Measurements from ENCODE around the gene ZNF133. TPM values are rescaled to one million over a fixed set of nuclear protein-coding genes. Genes with fewer than 3 reads are reported as not detected.

The ZNF133 gene
- total RNA-seq, 1 donor: 19.5 TPM

- H3K4me3 ChIP-seq (ENCODE audit: insufficient read depth, low read length): no peak overlapping the region
- H2AFZ ChIP-seq (ENCODE audit: low read length): no peak overlapping the region
- no peak for DNase-seq (ENCODE audit: insufficient read length, low spot score, missing footprints)
- H3K79me2 ChIP-seq (ENCODE audit: insufficient read depth, low read length): peaks cover 14% of the 10 kb centered on the region
- H3K4me1 ChIP-seq (ENCODE audit: insufficient read depth, low read length): no peaks in the 10 kb centered on the region
- H3K4me2 ChIP-seq (ENCODE audit: insufficient read depth, low read length): no peak overlapping the region
- TF ChIP-seq CTCF (IDR thresholded peaks at IDR 0.05; ENCODE audit: extremely low read depth, low read depth, low read length): no peak
- no peaks in the 10 kb centered on the region for H4K20me1 ChIP-seq (ENCODE audit: insufficient read depth, low read length)
- H3K27me3 ChIP-seq (ENCODE audit: insufficient read depth, low read length): no peaks in the 10 kb centered on the region
- no peaks in the 10 kb centered on the region for H3K9me3 ChIP-seq (ENCODE audit: low read depth, low read length)
- H3K36me3 ChIP-seq (ENCODE audit: insufficient read depth, low read length): peaks cover 24% of the 10 kb centered on the region
- H3K27ac ChIP-seq (ENCODE audit: low read depth, low read length): no peak overlapping the region
Observed at GRCh38 chr20:18307301-18307700, 19.0 kb downstream of the ZNF133 start.

- H3K9me3 ChIP-seq (ENCODE audit: low read depth, low read length): no peaks in the 10 kb centered on the region
- DNase-seq (ENCODE audit: insufficient read length, low spot score, missing footprints): no peak
- no peaks in the 10 kb centered on the region for H4K20me1 ChIP-seq (ENCODE audit: insufficient read depth, low read length)
- no peak overlapping the region for H3K27ac ChIP-seq (ENCODE audit: low read depth, low read length)
- H3K27me3 ChIP-seq (ENCODE audit: insufficient read depth, low read length): no peaks in the 10 kb centered on the region
- no peak for TF ChIP-seq CTCF (IDR thresholded peaks at IDR 0.05; ENCODE audit: extremely low read depth, low read depth, low read length)
- peaks cover 5% of the 10 kb centered on the region for H3K79me2 ChIP-seq (ENCODE audit: insufficient read depth, low read length)
- peaks cover 30% of the 10 kb centered on the region for H3K36me3 ChIP-seq (ENCODE audit: insufficient read depth, low read length)
- peaks cover 8% of the 10 kb centered on the region for H3K4me1 ChIP-seq (ENCODE audit: insufficient read depth, low read length)
- no peak overlapping the region for H3K4me3 ChIP-seq (ENCODE audit: insufficient read depth, low read length)
- no peak overlapping the region for H2AFZ ChIP-seq (ENCODE audit: low read length)
- H3K4me2 ChIP-seq (ENCODE audit: insufficient read depth, low read length): no peak overlapping the region
Observed at GRCh38 chr20:18310051-18310450, 21.7 kb downstream of the ZNF133 start.

- Histone ChIP-seq H3K79me2 (ENCODE audit: insufficient read depth, low read length) (peaks cover 2% of the 10 kb centered on the region), H4K20me1 (ENCODE audit: insufficient read depth, low read length) (no peaks in the 10 kb centered on the region), H3K27ac (ENCODE audit: low read depth, low read length) (no peak overlapping the region), H3K36me3 (ENCODE audit: insufficient read depth, low read length) (peaks cover 36% of the 10 kb centered on the region), H3K4me2 (ENCODE audit: insufficient read depth, low read length) (no peak overlapping the region), H2AFZ (ENCODE audit: low read length) (no peak overlapping the region), H3K27me3 (ENCODE audit: insufficient read depth, low read length) (no peaks in the 10 kb centered on the region), H3K4me3 (ENCODE audit: insufficient read depth, low read length) (no peak overlapping the region), H3K9me3 (ENCODE audit: low read depth, low read length) (no peaks in the 10 kb centered on the region), H3K4me1 (ENCODE audit: insufficient read depth, low read length) (peaks cover 10% of the 10 kb centered on the region)
- no peak for DNase-seq (ENCODE audit: insufficient read length, low spot score, missing footprints)
- no peak for TF ChIP-seq CTCF (IDR thresholded peaks at IDR 0.05; ENCODE audit: extremely low read depth, low read depth, low read length)
Observed at GRCh38 chr20:18310592-18310991, 22.3 kb downstream of the ZNF133 start.

GRCh38 chr20:18312723-18313122, 24.4 kb downstream of the ZNF133 start:
- TF ChIP-seq CTCF (IDR thresholded peaks at IDR 0.05; ENCODE audit: extremely low read depth, low read depth, low read length): no peak
- no peaks in the 10 kb centered on the region for H3K79me2 ChIP-seq (ENCODE audit: insufficient read depth, low read length)
- H3K27me3 ChIP-seq (ENCODE audit: insufficient read depth, low read length): no peaks in the 10 kb centered on the region
- peaks cover 48% of the 10 kb centered on the region for H3K36me3 ChIP-seq (ENCODE audit: insufficient read depth, low read length)
- no peak overlapping the region for H3K27ac ChIP-seq (ENCODE audit: low read depth, low read length)
- no peak overlapping the region for H3K4me2 ChIP-seq (ENCODE audit: insufficient read depth, low read length)
- no peak overlapping the region for H3K4me3 ChIP-seq (ENCODE audit: insufficient read depth, low read length)
- peaks cover 3% of the 10 kb centered on the region for H4K20me1 ChIP-seq (ENCODE audit: insufficient read depth, low read length)
- no peaks in the 10 kb centered on the region for H3K9me3 ChIP-seq (ENCODE audit: low read depth, low read length)
- no peak for DNase-seq (ENCODE audit: insufficient read length, low spot score, missing footprints)
- H3K4me1 ChIP-seq (ENCODE audit: insufficient read depth, low read length): peaks cover 10% of the 10 kb centered on the region
- H2AFZ ChIP-seq (ENCODE audit: low read length): no peak overlapping the region

Data from osteoblast (primary cell).